ENCODE measurements around the gene CHCHD6. TPM values are rescaled to one million over a fixed set of nuclear protein-coding genes. Genes with fewer than 3 reads are reported as not detected.
A peak's percentile ranks its signal among the peaks of the same experiment; 100 is the strongest.

The CHCHD6 gene
- total RNA-seq, 4 donors from 2014 or later: 13.4 to 22.0 (median 16.1) TPM

- Histone ChIP-seq H3K4me1 (peaks cover 17% of the 10 kb centered on the region), H3K27me3 (no peaks in the 10 kb centered on the region), H3K4me3 (no peak overlapping the region), H3K9me3 (no peaks in the 10 kb centered on the region), H3K27ac (no peak overlapping the region), H3K36me3 (no peaks in the 10 kb centered on the region)
- TF ChIP-seq CTCF (IDR thresholded peaks at IDR 0.05): no peak
- no peak for TF ChIP-seq POLR2AphosphoS5 (IDR thresholded peaks at IDR 0.05)
- TF ChIP-seq EP300 (IDR thresholded peaks at IDR 0.05): no peak
- TF ChIP-seq POLR2A (IDR thresholded peaks at IDR 0.05): no peak
- DNase-seq (ENCODE audit: low spot score in 2 of 2): peak in 1 of 2 donors; percentile 38
- WGBS: 78% methylated on average over 3 of the region's 3 CpGs
Observed at GRCh38 chr3:126758026-126758425, 54.0 kb downstream of the CHCHD6 start.

GRCh38 chr3:126758882-126759281, 54.8 kb downstream of the CHCHD6 start:
- Histone ChIP-seq H3K4me3 (no peak overlapping the region), H3K4me1 (peaks cover 10% of the 10 kb centered on the region), H3K27me3 (no peaks in the 10 kb centered on the region), H3K9me3 (no peaks in the 10 kb centered on the region), H3K27ac (no peak overlapping the region), H3K36me3 (no peaks in the 10 kb centered on the region)
- no peak for TF ChIP-seq POLR2AphosphoS5 (IDR thresholded peaks at IDR 0.05)
- TF ChIP-seq POLR2A (IDR thresholded peaks at IDR 0.05): no peak
- no peak for TF ChIP-seq CTCF (IDR thresholded peaks at IDR 0.05)
- no peak for TF ChIP-seq EP300 (IDR thresholded peaks at IDR 0.05)
- WGBS: 94% methylated on average over 4 of the region's 4 CpGs
- DNase-seq (ENCODE audit: low spot score in 2 of 2): peak in 1 of 2 donors; percentile 37

GRCh38 chr3:126760541-126760940, 56.5 kb downstream of the CHCHD6 start:
- no peak for TF ChIP-seq POLR2AphosphoS5 (IDR thresholded peaks at IDR 0.05)
- no peak for TF ChIP-seq CTCF (IDR thresholded peaks at IDR 0.05)
- TF ChIP-seq EP300 (IDR thresholded peaks at IDR 0.05): no peak
- no peak for TF ChIP-seq POLR2A (IDR thresholded peaks at IDR 0.05)
- Histone ChIP-seq H3K4me3 (no peak overlapping the region), H3K36me3 (no peaks in the 10 kb centered on the region), H3K27ac (no peak overlapping the region), H3K27me3 (no peaks in the 10 kb centered on the region), H3K4me1 (no peaks in the 10 kb centered on the region), H3K9me3 (no peaks in the 10 kb centered on the region)
- no peak for DNase-seq (ENCODE audit: low spot score in 2 of 2)
- 88% methylated on average over 1 of the region's 1 CpG for WGBS

GRCh38 chr3:126763035-126763434, 59.0 kb downstream of the CHCHD6 start:
- Histone ChIP-seq H3K9me3 (no peaks in the 10 kb centered on the region), H3K27ac (no peak overlapping the region), H3K4me3 (no peak overlapping the region), H3K27me3 (no peaks in the 10 kb centered on the region), H3K4me1 (no peaks in the 10 kb centered on the region), H3K36me3 (no peaks in the 10 kb centered on the region)
- no peak for DNase-seq (ENCODE audit: low spot score in 2 of 2)
- TF ChIP-seq CTCF (IDR thresholded peaks at IDR 0.05) (no peak), POLR2A (IDR thresholded peaks at IDR 0.05) (no peak), EP300 (IDR thresholded peaks at IDR 0.05) (no peak), POLR2AphosphoS5 (IDR thresholded peaks at IDR 0.05) (no peak)

- no peak for TF ChIP-seq CTCF (IDR thresholded peaks at IDR 0.05)
- no peak for TF ChIP-seq EP300 (IDR thresholded peaks at IDR 0.05)
- TF ChIP-seq POLR2A (IDR thresholded peaks at IDR 0.05): no peak
- TF ChIP-seq POLR2AphosphoS5 (IDR thresholded peaks at IDR 0.05): no peak
- Histone ChIP-seq H3K4me3 (no peak overlapping the region), H3K4me1 (no peaks in the 10 kb centered on the region), H3K27ac (no peak overlapping the region), H3K36me3 (no peaks in the 10 kb centered on the region), H3K9me3 (no peaks in the 10 kb centered on the region), H3K27me3 (no peaks in the 10 kb centered on the region)
- WGBS: 89% methylated on average over 17 of the region's 17 CpGs
- DNase-seq (ENCODE audit: low spot score in 2 of 2): peak in 1 of 2 donors; percentile 57
Observed at GRCh38 chr3:126765187-126766069, 61.4 kb downstream of the CHCHD6 start.
